AG09309 (cell line): ENCODE results near the gene TCN1.

Experiments
- DNase-seq: peaks from one replicate; pipeline ENCODE4 v3.0.0-alpha.2; 2010; ENCODE audit warnings: low read depth
- H3K4me3 ChIP-seq: 2 replicates; pipeline ENCODE4 v1.5.1; 2011; ENCODE audit warnings: mild to moderate bottlenecking, low read depth, low read length, moderate library complexity; ENCODE audit not compliant: control insufficient read depth
- TF ChIP-seq, protein P1 (sequence below): IDR thresholded peaks from 2 replicates; pipeline ENCODE4 v1.5.1; 2011; ENCODE audit warnings: mild to moderate bottlenecking, low read depth, low read length, inconsistent platforms; ENCODE audit not compliant: insufficient read depth, control insufficient read depth; ENCODE audit errors: missing control alignments

TCN1 gene

GRCh38 chr11:59877325-59877724, 11.0 kb upstream of the TCN1 start:
- no peak overlapping the region for H3K4me3 ChIP-seq
- no peak for DNase-seq
- TF ChIP-seq, protein P1, sequence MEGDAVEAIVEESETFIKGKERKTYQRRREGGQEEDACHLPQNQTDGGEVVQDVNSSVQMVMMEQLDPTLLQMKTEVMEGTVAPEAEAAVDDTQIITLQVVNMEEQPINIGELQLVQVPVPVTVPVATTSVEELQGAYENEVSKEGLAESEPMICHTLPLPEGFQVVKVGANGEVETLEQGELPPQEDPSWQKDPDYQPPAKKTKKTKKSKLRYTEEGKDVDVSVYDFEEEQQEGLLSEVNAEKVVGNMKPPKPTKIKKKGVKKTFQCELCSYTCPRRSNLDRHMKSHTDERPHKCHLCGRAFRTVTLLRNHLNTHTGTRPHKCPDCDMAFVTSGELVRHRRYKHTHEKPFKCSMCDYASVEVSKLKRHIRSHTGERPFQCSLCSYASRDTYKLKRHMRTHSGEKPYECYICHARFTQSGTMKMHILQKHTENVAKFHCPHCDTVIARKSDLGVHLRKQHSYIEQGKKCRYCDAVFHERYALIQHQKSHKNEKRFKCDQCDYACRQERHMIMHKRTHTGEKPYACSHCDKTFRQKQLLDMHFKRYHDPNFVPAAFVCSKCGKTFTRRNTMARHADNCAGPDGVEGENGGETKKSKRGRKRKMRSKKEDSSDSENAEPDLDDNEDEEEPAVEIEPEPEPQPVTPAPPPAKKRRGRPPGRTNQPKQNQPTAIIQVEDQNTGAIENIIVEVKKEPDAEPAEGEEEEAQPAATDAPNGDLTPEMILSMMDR, result no peak

DNA sequence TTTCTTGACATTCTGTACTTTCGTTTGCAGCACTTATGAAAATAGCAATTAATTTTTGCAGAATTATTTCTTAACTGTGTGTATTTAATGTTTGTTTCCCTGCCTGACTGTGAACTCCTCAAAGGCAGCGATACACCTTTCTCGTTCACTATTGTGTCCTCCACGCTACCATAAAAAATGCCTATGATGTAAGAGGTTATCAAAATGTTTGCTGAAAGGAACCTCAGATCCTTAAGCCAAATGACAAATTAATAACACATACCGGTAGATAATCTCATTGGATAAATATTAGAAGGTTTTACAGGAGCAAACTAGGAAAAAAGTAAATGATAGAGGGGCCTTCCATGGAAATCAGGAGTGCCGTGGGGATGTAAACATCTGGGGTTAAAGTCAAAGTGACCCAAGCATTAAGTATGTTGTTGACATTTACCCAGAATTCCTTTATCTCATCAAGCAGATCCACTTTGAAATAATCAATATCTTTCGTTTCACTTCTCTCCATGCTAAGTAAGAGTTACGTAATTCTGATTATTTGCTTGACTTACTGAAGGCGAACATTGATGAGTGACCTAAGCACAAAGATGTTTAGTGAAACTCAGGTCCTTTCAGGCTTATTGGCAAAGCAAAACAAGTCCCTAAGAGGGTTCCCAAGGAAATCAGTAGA, 9.7 kb upstream of the TCN1 start:
- TF ChIP-seq, protein P1, result no peak

DNA sequence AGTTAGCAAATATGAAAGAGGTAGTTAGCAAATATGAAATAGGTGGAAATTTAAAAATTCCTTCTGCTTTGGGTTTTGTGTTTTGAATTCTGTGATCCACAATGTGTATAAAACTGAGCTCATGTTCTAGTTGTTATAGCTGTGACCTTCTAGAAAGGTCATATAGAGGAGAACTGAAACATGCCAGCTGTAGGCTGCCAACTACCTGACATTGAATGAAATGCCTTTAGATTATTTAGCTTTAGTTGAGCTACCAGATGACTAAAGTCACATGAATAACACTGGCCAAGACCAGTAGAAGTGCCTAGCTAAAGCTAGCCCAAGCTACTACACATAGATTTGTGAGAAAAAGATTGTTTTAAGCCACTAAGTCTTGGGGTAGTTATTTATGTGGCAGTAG, 5.8 kb upstream of the TCN1 start:
- no peak overlapping the region for H3K4me3 ChIP-seq
- DNase-seq, result no peak
- TF ChIP-seq, protein P1, result no peak

More for the DNA sequence above, 9.7 kb upstream of the TCN1 start:
- H3K4me3 ChIP-seq, result no peak overlapping the region
- DNase-seq, result no peak

GRCh38 chr11:59867946-59868345, 1.7 kb upstream of the TCN1 start:
- DNase-seq, result no peak
- TF ChIP-seq, protein P1, result no peak
- H3K4me3 ChIP-seq, result no peak overlapping the region

- no peak overlapping the region for H3K4me3 ChIP-seq
- TF ChIP-seq, protein P1, result no peak
Measured at GRCh38 chr11:59866836-59867235, 549 bp upstream of the TCN1 start.

DNA sequence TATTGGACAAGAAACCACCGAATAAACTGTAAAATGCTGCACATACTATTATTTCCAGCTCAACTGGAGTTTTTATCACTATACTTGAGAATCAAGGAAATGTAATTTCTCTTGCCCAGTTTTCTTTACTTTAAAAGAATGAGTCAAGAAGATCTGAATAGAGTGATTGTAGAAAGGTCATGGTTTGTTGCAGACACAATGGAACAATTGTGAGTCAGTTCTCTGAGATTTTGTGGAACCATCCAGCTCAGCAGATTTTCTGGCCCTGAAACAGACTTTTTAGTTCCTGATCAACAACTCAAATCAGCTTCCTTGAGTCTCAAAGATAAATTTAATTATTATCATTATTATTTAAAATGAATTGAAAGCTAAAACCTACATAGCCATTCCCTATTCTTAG, 1.3 kb downstream of the TCN1 start:
- DNase-seq, result no peak
- TF ChIP-seq, protein P1, result no peak
- no peak overlapping the region for H3K4me3 ChIP-seq

More at GRCh38 chr11:59866836-59867235, 549 bp upstream of the TCN1 start:
- DNase-seq, result no peak
